A549 (cell line): Measurements from ENCODE around the gene GRHL1. TPM values are rescaled to one million over a fixed set of nuclear protein-coding genes. Genes with fewer than 3 reads are reported as not detected.
A peak's percentile ranks its signal among the peaks of the same experiment; 100 is the strongest.

Experiments
- BHLHE40 ChIP-seq: IDR thresholded peaks from 2 replicates; pipeline ENCODE4 v1.6.1; 2012; ENCODE audit warnings: low read depth, low read length, inconsistent platforms
- CBX2 ChIP-seq: fragments of 200-600 bp; sonication (generic); IDR thresholded peaks from 2 replicates; pipeline ENCODE4 v1.6.1; 2016; ENCODE audit warnings: low read depth, mild to moderate bottlenecking, borderline replicate concordance
- CHD4 ChIP-seq: fragments of 200-600 bp; sonication (generic); IDR thresholded peaks from 2 replicates; pipeline ENCODE4 v1.6.1; 2016; ENCODE audit warnings: antibody characterized with exemption, mild to moderate bottlenecking, borderline replicate concordance
- E2F6 ChIP-seq: IDR thresholded peaks from 2 replicates; pipeline ENCODE4 v1.6.1; 2012; ENCODE audit warnings: low read depth, borderline replicate concordance
- EP300 ChIP-seq, 2 experiments: fragments of >200 bp; sonication (Bioruptor Twin); formaldehyde crosslinking; IDR thresholded peaks; 2 replicates in 1 of 2; 3 replicates in 1 of 2; pipeline ENCODE4 v1.6.1; 2016 to 2017
- FOSB ChIP-seq: fragments of 250-450 bp; sonication (Bioruptor Pico); IDR thresholded peaks from 2 replicates; pipeline ENCODE4 v1.5.0; 2020; ENCODE audit warnings: mild to moderate bottlenecking, moderate library complexity
- FOSL2 ChIP-seq, 2 experiments: fragments of 450-650 bp in 1 of 2; fragments of >200 bp in 1 of 2; sonication (Bioruptor Twin) in 1 of 2; formaldehyde crosslinking; IDR thresholded peaks; 2 replicates each; pipeline versions ENCODE4 v1.5.0 to v1.6.1; 2016 to 2020; ENCODE audit warnings: mild to moderate bottlenecking in 1 of 2, moderate library complexity in 1 of 2
- HEYL ChIP-seq: fragments of 250-450 bp; sonication (Bioruptor Pico); IDR thresholded peaks from 2 replicates; pipeline ENCODE4 v1.8.0; 2021; ENCODE audit warnings: mild to moderate bottlenecking, moderate library complexity
- HMGXB4 ChIP-seq: fragments of 250-450 bp; sonication (Bioruptor Pico); IDR thresholded peaks from 2 replicates; pipeline ENCODE4 v1.5.0; 2021; ENCODE audit warnings: mild to moderate bottlenecking, moderate library complexity, borderline replicate concordance
- HOXB5 ChIP-seq: fragments of 250-450 bp; sonication (Bioruptor Pico); IDR thresholded peaks from 2 replicates; pipeline ENCODE4 v1.5.0; 2020; ENCODE audit warnings: mild to moderate bottlenecking, moderate library complexity
- JUN ChIP-seq, 2 experiments: fragments of >200 bp; sonication (Bioruptor Twin); formaldehyde crosslinking; IDR thresholded peaks; 2 replicates in 1 of 2; 3 replicates in 1 of 2; pipeline ENCODE4 v1.6.1; 2016 to 2017
- KDM1A ChIP-seq: fragments of 200-600 bp; sonication (generic); IDR thresholded peaks from 2 replicates; pipeline ENCODE4 v1.6.1; 2016; ENCODE audit warnings: low read depth, mild to moderate bottlenecking
- MAZ ChIP-seq: fragments of 150-350 bp; IDR thresholded peaks from 2 replicates; pipeline ENCODE4 v1.6.1; 2014; ENCODE audit warnings: antibody characterized with exemption, low read depth, low read length, borderline replicate concordance
- MYC ChIP-seq: IDR thresholded peaks from 2 replicates; pipeline ENCODE4 v1.6.1; 2012; ENCODE audit warnings: mild to moderate bottlenecking, inconsistent platforms, low read length, improper control_type of control experiment, borderline replicate concordance
- NPAS2 ChIP-seq: fragments of 250-450 bp; sonication (Bioruptor Pico); IDR thresholded peaks from 2 replicates; pipeline ENCODE4 v1.8.0; 2022; ENCODE audit warnings: mild to moderate bottlenecking, moderate library complexity, borderline replicate concordance
- NR3C1 ChIP-seq: fragments of >200 bp; sonication (Bioruptor Twin); formaldehyde crosslinking; IDR thresholded peaks from 3 replicates; pipeline ENCODE4 v1.6.1; 2017
- POLR2A ChIP-seq: IDR thresholded peaks from 2 replicates; pipeline ENCODE4 v1.6.1; 2012; ENCODE audit warnings: mild to moderate bottlenecking, low read length
- POLR2AphosphoS2 ChIP-seq: conservative IDR thresholded peaks from 2 replicates; pipeline ENCODE4 v1.6.1; 2012; ENCODE audit warnings: low read length, improper control_type of control experiment, inconsistent platforms
- RARB ChIP-seq: fragments of 250-450 bp; sonication (Bioruptor Pico); IDR thresholded peaks from 2 replicates; pipeline ENCODE4 v1.8.0; 2021; ENCODE audit warnings: mild to moderate bottlenecking, moderate library complexity
- RCOR1 ChIP-seq: fragments of 150-350 bp; IDR thresholded peaks from 2 replicates; pipeline ENCODE4 v1.6.1; 2014; ENCODE audit warnings: antibody characterized with exemption, low read length, low read depth
- RFX5 ChIP-seq: fragments of 450-650 bp; IDR thresholded peaks from 2 replicates; pipeline ENCODE4 v1.7.1; 2014; ENCODE audit warnings: antibody characterized with exemption, mild to moderate bottlenecking, moderate library complexity
- RNF2 ChIP-seq: fragments of 200-600 bp; sonication (generic); IDR thresholded peaks from 2 replicates; pipeline ENCODE4 v1.6.1; 2016; ENCODE audit warnings: low read depth, mild to moderate bottlenecking, antibody characterized with exemption, moderate library complexity, borderline replicate concordance
- SREBF2 ChIP-seq: fragments of 450-650 bp; IDR thresholded peaks from 2 replicates; pipeline ENCODE4 v1.6.1; 2014; ENCODE audit warnings: mild to moderate bottlenecking, moderate library complexity
- TFCP2L1 ChIP-seq: fragments of 250-450 bp; sonication (Bioruptor Pico); IDR thresholded peaks from 2 replicates; pipeline ENCODE4 v1.5.0; 2021; ENCODE audit warnings: mild to moderate bottlenecking
- USF2 ChIP-seq: fragments of 450-650 bp; IDR thresholded peaks from 2 replicates; pipeline ENCODE4 v1.6.1; 2014; ENCODE audit warnings: antibody characterized with exemption
- ZC3H11A ChIP-seq: fragments of 450-650 bp; IDR thresholded peaks from 2 replicates; pipeline ENCODE4 v1.6.1; 2014; ENCODE audit warnings: antibody characterized with exemption, mild to moderate bottlenecking
- ZSCAN20 ChIP-seq: fragments of 250-450 bp; sonication (Bioruptor Pico); IDR thresholded peaks from 2 replicates; pipeline ENCODE4 v1.8.0; 2022; ENCODE audit warnings: mild to moderate bottlenecking, moderate library complexity
- polyA plus RNA-seq, 4 experiments: library from polyadenylated mRNA; depleted of rRNA in 3 of 4; stranded (reverse); fragments of >200 nt; fragmentation: RNase III in 1 of 4; extraction: RNeasy Plus Mini Kit Qiagen cat#74134 plus additional on column Dnase treatment in 1 of 4; gene quantifications; 2 replicates in 3 of 4; 3 replicates in 1 of 4; pipeline ENCODE4 v1.2.3, GENCODE V29; 2011 to 2017
- TF ChIP-seq, protein P1 (sequence below): IDR thresholded peaks from 2 replicates; pipeline ENCODE4 v1.6.1; 2012
- TF ChIP-seq, protein P2 (sequence below): fragments of >200 bp; sonication (Bioruptor Twin); formaldehyde crosslinking; IDR thresholded peaks from 3 replicates; pipeline ENCODE4 v1.5.1; 2016

Gene GRHL1
- polyA plus RNA-seq, 2 of the 4 experiments (the other 2 are of a cell fraction): 0.68 to 1.2 TPM

DNA sequence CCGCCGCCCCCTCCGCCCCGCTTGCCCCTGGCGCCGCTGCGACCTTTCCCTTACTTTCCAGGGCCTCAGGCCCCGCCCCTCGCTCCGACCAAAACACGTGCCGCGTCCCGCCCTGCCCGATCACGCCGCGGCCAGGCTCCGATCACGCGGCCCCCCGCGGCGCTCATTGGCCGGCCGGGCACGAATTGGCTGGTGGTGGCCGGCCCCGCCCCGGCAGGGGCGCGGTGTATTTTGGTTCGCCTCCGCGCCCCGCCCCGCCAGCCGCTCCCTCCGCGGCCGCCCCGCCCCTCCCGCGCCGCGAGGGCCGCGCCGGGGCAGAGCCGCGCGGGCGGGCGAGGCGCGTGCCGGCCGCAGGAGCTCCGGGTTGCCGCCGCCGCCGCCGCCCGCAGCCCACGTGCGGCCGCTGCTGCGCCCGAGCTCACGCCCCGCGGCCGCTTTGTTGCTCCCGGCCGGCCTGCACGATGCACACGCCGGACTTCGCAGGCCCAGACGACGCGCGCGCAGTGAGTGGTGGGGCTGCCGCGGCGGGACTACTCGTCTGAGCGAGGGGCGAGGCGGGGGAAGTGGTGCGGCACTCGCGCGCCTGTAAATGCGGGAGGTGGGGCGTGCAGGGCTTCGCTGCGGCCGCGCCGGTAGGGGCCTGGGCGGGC, 91.9 kb downstream of the GRHL1 start, which contains the start of gene KLF11 (continued):
- TF ChIP-seq POLR2AphosphoS2 (no peak), MYC (0 out of 2 replicates have a peak, but pooled peaks have one; percentile 51), RARB (CRISPR knock-in tag) (no peak), HMGXB4 (CRISPR knock-in tag) (no peak), FOSL2 (IDR thresholded peaks at IDR 0.05) (no peak), FOSL2 (CRISPR knock-in tag; IDR thresholded peaks at IDR 0.05) (no peak), RCOR1 (no peak), JUN (IDR thresholded peaks at IDR 0.05) (0 out of 5 replicates have a peak, but pooled peaks of 1 of the 2 experiments have one; percentile 14), TFCP2L1 (0 out of 2 replicates have a peak, but pooled peaks have one; percentile 18), KDM1A (peak; percentile 18; the same call in 1 of the 2 replicates), NR3C1 (no peak), MAZ (no peak), RNF2 (0 out of 2 replicates have a peak, but pooled peaks have one; percentile 58), ZSCAN20 (no peak), ZC3H11A (no peak), E2F6 (peak; percentile 98), RFX5 (no peak), USF2 (no peak), EP300 (IDR thresholded peaks at IDR 0.05) (no peak), CHD4 (no peak), HOXB5 (CRISPR knock-in tag) (peak; percentile 86; the same call in 1 of the 2 replicates), BHLHE40 (peak; percentile 90), POLR2A (no peak), CBX2 (no peak), NPAS2 (no peak), SREBF2 (no peak), FOSB (CRISPR knock-in tag) (no peak), HEYL (CRISPR knock-in tag) (no peak)
- TF ChIP-seq, protein P1, sequence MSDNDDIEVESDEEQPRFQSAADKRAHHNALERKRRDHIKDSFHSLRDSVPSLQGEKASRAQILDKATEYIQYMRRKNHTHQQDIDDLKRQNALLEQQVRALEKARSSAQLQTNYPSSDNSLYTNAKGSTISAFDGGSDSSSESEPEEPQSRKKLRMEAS: peak; percentile 98
- TF ChIP-seq, protein P2, sequence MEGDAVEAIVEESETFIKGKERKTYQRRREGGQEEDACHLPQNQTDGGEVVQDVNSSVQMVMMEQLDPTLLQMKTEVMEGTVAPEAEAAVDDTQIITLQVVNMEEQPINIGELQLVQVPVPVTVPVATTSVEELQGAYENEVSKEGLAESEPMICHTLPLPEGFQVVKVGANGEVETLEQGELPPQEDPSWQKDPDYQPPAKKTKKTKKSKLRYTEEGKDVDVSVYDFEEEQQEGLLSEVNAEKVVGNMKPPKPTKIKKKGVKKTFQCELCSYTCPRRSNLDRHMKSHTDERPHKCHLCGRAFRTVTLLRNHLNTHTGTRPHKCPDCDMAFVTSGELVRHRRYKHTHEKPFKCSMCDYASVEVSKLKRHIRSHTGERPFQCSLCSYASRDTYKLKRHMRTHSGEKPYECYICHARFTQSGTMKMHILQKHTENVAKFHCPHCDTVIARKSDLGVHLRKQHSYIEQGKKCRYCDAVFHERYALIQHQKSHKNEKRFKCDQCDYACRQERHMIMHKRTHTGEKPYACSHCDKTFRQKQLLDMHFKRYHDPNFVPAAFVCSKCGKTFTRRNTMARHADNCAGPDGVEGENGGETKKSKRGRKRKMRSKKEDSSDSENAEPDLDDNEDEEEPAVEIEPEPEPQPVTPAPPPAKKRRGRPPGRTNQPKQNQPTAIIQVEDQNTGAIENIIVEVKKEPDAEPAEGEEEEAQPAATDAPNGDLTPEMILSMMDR: no peak
- TF ChIP-seq, all 56 proteins: peak for 14
